GM18508 (cell line): ENCODE measurements around the gene IL31.

ENCODE experiments used
- ATAC-seq: cut with Tn5 transposase; IDR thresholded peaks from one replicate; pipeline ENCODE4 v1.9.1; 2021; ENCODE audit warnings: moderate number of reproducible peaks; ENCODE audit not compliant: insufficient read depth, unreplicated experiment

IL31 gene

GRCh38 chr12:122133192-122133950 lies 40.6 kb downstream of the IL31 start:
- no peak for ATAC-seq

GRCh38 chr12:122130150-122130549 lies 43.9 kb downstream of the IL31 start:
- no peak for ATAC-seq

- ATAC-seq = no peak
These were observed 44.9 kb downstream of the IL31 start for GRCh38 chr12:122129131-122129530.

GRCh38 chr12:122128481-122128880 lies 45.5 kb downstream of the IL31 start:
- ATAC-seq = no peak

GRCh38 chr12:122127839-122128238 lies 46.2 kb downstream of the IL31 start:
- ATAC-seq = no peak

- no peak for ATAC-seq
These were observed 47.1 kb downstream of the IL31 start for GRCh38 chr12:122126713-122127597.

- ATAC-seq = no peak
These were observed 47.7 kb downstream of the IL31 start for GRCh38 chr12:122126342-122126635.

GRCh38 chr12:122125452-122126341 lies 48.3 kb downstream of the IL31 start:
- no peak for ATAC-seq

GRCh38 chr12:122124370-122124769 lies 49.7 kb downstream of the IL31 start:
- no peak for ATAC-seq

- no peak for ATAC-seq
These were observed 50.3 kb downstream of the IL31 start for GRCh38 chr12:122123761-122124145.

- ATAC-seq = no peak
These were observed 50.8 kb downstream of the IL31 start for GRCh38 chr12:122123051-122123760.
